Neural crest cell (in vitro differentiated cells): ENCODE results near the gene TRAFD1. TPM values are rescaled to one million over a fixed set of nuclear protein-coding genes. Genes with fewer than 3 reads are reported as not detected.
"Not testable (repeated sequence)": the region's sequence is repeated elsewhere in the genome, so short reads cannot be mapped to it uniquely, and the experiment has no call there.

ENCODE experiments used
- DNase-seq: peaks from one replicate; pipeline ENCODE4 v3.0.0; 2021; ENCODE audit warnings: low read depth, mixed read lengths, low spot score
- H3K27ac Mint-ChIP-seq: one replicate; pipeline ENCODE4 v1.8.0; 2021; ENCODE audit warnings: mild to moderate bottlenecking, mixed read lengths; ENCODE audit not compliant: unreplicated experiment
- H3K27me3 Mint-ChIP-seq: 2 replicates; pipeline ENCODE4 v1.8.0; 2021; ENCODE audit warnings: low read depth, mild to moderate bottlenecking, mixed read lengths
- H3K36me3 Mint-ChIP-seq: 2 replicates; pipeline ENCODE4 v1.8.0; 2021; ENCODE audit warnings: low read depth, mild to moderate bottlenecking, mixed read lengths
- H3K4me1 Mint-ChIP-seq: 2 replicates; pipeline ENCODE4 v1.8.0; 2021; ENCODE audit warnings: mixed read lengths
- H3K4me3 Mint-ChIP-seq: one replicate; pipeline ENCODE4 v1.8.0; 2021; ENCODE audit warnings: mild to moderate bottlenecking, mixed read lengths
- H3K9me3 Mint-ChIP-seq: 2 replicates; pipeline ENCODE4 v1.8.0; 2021; ENCODE audit warnings: mixed read lengths
- total RNA-seq: library from RNA; stranded (reverse); gene quantifications from 2 replicates; pipeline ENCODE4 v1.2.1, GENCODE V29; 2021
- TF ChIP-seq, protein P1 (sequence below): fragments of 200-600 bp; sonication (generic); conservative IDR thresholded peaks from 2 replicates; pipeline ENCODE4 v1.5.0; 2021; ENCODE audit warnings: antibody characterized with exemption, mild to moderate bottlenecking

The TRAFD1 gene
- total RNA-seq, 1 donor from 2014 or later, result 44.2 TPM

DNA sequence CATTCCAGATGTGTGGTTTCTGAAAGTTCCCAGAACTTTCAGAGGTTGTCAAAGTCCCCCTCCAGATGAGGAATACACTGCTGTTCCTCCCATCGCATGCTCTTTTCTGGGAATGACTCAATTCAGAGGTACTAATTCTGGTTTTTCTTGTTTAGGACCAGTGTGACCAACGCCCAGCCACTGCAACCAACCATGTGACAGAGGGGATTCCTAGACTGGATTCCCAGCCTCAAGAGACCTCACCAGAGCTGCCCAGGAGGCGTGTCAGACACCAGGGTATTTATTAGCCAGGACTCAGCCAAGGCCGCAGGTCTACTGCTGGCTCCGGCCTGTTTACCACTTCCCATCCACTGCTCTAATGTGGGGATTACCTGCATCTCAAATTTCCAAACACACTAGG lies 24.2 kb downstream of the TRAFD1 start:
- peak overlapping the region; percentile 75 for H3K27ac Mint-ChIP-seq
- H3K36me3 Mint-ChIP-seq, result peaks cover 41% of the 10 kb centered on the region
- no peak for DNase-seq
- H3K27me3 Mint-ChIP-seq, result no peaks in the 10 kb centered on the region
- TF ChIP-seq, protein P1, sequence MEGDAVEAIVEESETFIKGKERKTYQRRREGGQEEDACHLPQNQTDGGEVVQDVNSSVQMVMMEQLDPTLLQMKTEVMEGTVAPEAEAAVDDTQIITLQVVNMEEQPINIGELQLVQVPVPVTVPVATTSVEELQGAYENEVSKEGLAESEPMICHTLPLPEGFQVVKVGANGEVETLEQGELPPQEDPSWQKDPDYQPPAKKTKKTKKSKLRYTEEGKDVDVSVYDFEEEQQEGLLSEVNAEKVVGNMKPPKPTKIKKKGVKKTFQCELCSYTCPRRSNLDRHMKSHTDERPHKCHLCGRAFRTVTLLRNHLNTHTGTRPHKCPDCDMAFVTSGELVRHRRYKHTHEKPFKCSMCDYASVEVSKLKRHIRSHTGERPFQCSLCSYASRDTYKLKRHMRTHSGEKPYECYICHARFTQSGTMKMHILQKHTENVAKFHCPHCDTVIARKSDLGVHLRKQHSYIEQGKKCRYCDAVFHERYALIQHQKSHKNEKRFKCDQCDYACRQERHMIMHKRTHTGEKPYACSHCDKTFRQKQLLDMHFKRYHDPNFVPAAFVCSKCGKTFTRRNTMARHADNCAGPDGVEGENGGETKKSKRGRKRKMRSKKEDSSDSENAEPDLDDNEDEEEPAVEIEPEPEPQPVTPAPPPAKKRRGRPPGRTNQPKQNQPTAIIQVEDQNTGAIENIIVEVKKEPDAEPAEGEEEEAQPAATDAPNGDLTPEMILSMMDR, result no peak
- H3K4me1 Mint-ChIP-seq, result no peaks in the 10 kb centered on the region
- H3K9me3 Mint-ChIP-seq, result no peaks in the 10 kb centered on the region
- no peak overlapping the region for H3K4me3 Mint-ChIP-seq

- Mint-ChIP-seq H3K4me3 (no peak overlapping the region), H3K4me1 (no peaks in the 10 kb centered on the region), H3K27me3 (no peaks in the 10 kb centered on the region), H3K9me3 (peaks cover 3% of the 10 kb centered on the region), H3K27ac (peak overlapping the region; percentile 22), H3K36me3 (peaks cover 51% of the 10 kb centered on the region)
- TF ChIP-seq, protein P1, result no peak
- no peak for DNase-seq
These were observed 26.6 kb downstream of the TRAFD1 start for GRCh38 chr12:112151766-112152541.

- DNase-seq, result no peak
- H3K4me1 Mint-ChIP-seq, result no peaks in the 10 kb centered on the region
These were observed 28.0 kb downstream of the TRAFD1 start for GRCh38 chr12:112153181-112153892.

GRCh38 chr12:112153893-112154219 lies 28.5 kb downstream of the TRAFD1 start:
- TF ChIP-seq, protein P1, result no peak
- Mint-ChIP-seq H3K9me3 (peaks cover 7% of the 10 kb centered on the region), H3K27ac (no peak overlapping the region), H3K27me3 (no peaks in the 10 kb centered on the region), H3K4me3 (no peak overlapping the region), H3K4me1 (no peaks in the 10 kb centered on the region), H3K36me3 (peaks cover 62% of the 10 kb centered on the region)
- no peak for DNase-seq

More at GRCh38 chr12:112153181-112153892, 28.0 kb downstream of the TRAFD1 start:
- no peak overlapping the region for H3K4me3 Mint-ChIP-seq
- H3K27ac Mint-ChIP-seq, result no peak overlapping the region
- TF ChIP-seq, protein P1, result no peak
- H3K36me3 Mint-ChIP-seq, result peaks cover 64% of the 10 kb centered on the region
- H3K27me3 Mint-ChIP-seq, result no peaks in the 10 kb centered on the region
- peaks cover 7% of the 10 kb centered on the region for H3K9me3 Mint-ChIP-seq

GRCh38 chr12:112158461-112159145 lies 33.2 kb downstream of the TRAFD1 start:
- peaks cover 61% of the 10 kb centered on the region for H3K36me3 Mint-ChIP-seq
- H3K4me1 Mint-ChIP-seq, DNase-seq, H3K9me3 Mint-ChIP-seq, H3K4me3 Mint-ChIP-seq, H3K27me3 Mint-ChIP-seq, H3K27ac Mint-ChIP-seq: not testable (repeated sequence)
